H9 (cell line): ENCODE data around the gene ISG20. TPM values are rescaled to one million over a fixed set of nuclear protein-coding genes. Genes with fewer than 3 reads are reported as not detected.

Experiments used
- DNase-seq: peaks from one replicate; pipeline ENCODE4 v3.0.0-alpha.2; 2017
- H2AFZ ChIP-seq: one replicate; pipeline ENCODE4 v1.6.1; 2013; ENCODE audit warnings: mild to moderate bottlenecking, low read length, control low read depth, moderate library complexity
- H2AK5ac ChIP-seq: 2 replicates; pipeline ENCODE4 v1.6.1; 2013; ENCODE audit warnings: low read length, control low read depth, mixed read lengths; ENCODE audit not compliant: insufficient read length
- H2BK120ac ChIP-seq: one replicate; pipeline ENCODE4 v1.6.1; 2013; ENCODE audit warnings: low read depth, mild to moderate bottlenecking, low read length, control low read depth, inconsistent platforms; ENCODE audit not compliant: poor library complexity, severe bottlenecking
- H2BK12ac ChIP-seq: 2 replicates; pipeline ENCODE4 v1.6.1; 2013; ENCODE audit warnings: low read length, control low read depth, mixed read lengths, low read depth; ENCODE audit not compliant: insufficient read length
- H2BK15ac ChIP-seq: 2 replicates; pipeline ENCODE4 v1.6.1; 2013; ENCODE audit warnings: low read depth, low read length, control low read depth
- H2BK20ac ChIP-seq: one replicate; pipeline ENCODE4 v1.6.1; 2013; ENCODE audit warnings: low read depth, mild to moderate bottlenecking, low read length, control low read depth, inconsistent platforms; ENCODE audit not compliant: poor library complexity, severe bottlenecking
- H2BK5ac ChIP-seq: 2 replicates; pipeline ENCODE4 v1.6.1; 2013; ENCODE audit warnings: low read length, control low read depth, mixed read lengths; ENCODE audit not compliant: insufficient read length
- H3K14ac ChIP-seq: 2 replicates; pipeline ENCODE4 v1.6.1; 2013; ENCODE audit warnings: low read length, control low read depth; ENCODE audit not compliant: insufficient read depth
- H3K18ac ChIP-seq: 2 replicates; pipeline ENCODE4 v1.6.1; 2013; ENCODE audit warnings: low read depth, mild to moderate bottlenecking, mixed read lengths, low read length, control low read depth; ENCODE audit not compliant: insufficient read length
- H3K23ac ChIP-seq: 2 replicates; pipeline ENCODE4 v1.6.1; 2013; ENCODE audit warnings: low read length, control low read depth, mixed read lengths, low read depth; ENCODE audit not compliant: insufficient read length
- H3K23me2 ChIP-seq: 2 replicates; pipeline ENCODE4 v1.6.1; 2013; ENCODE audit warnings: low read depth, mild to moderate bottlenecking, mixed read lengths, low read length, control low read depth; ENCODE audit not compliant: insufficient read length, poor library complexity, severe bottlenecking
- H3K27ac ChIP-seq: 2 replicates; pipeline ENCODE4 v1.5.1; 2013; ENCODE audit warnings: low read length, control low read depth, mixed read lengths, low read depth; ENCODE audit not compliant: insufficient read length
- H3K27me3 ChIP-seq: 2 replicates; pipeline ENCODE4 v1.6.1; 2013; ENCODE audit warnings: low read length, control low read depth, inconsistent platforms; ENCODE audit not compliant: insufficient read depth
- H3K4ac ChIP-seq: 2 replicates; pipeline ENCODE4 v1.6.1; 2013; ENCODE audit warnings: low read depth, mild to moderate bottlenecking, control low read depth, inconsistent platforms, low read length, moderate library complexity
- H3K4me1 ChIP-seq: 2 replicates; pipeline ENCODE4 v1.6.1; 2013; ENCODE audit warnings: low read length, control low read depth, inconsistent platforms; ENCODE audit not compliant: insufficient read depth
- H3K4me2 ChIP-seq: 2 replicates; pipeline ENCODE4 v1.6.1; 2013; ENCODE audit warnings: low read length, control low read depth, mixed read lengths; ENCODE audit not compliant: insufficient read length, insufficient read depth
- H3K56ac ChIP-seq: 2 replicates; pipeline ENCODE4 v1.6.1; 2013; ENCODE audit warnings: low read depth, mild to moderate bottlenecking, mixed read lengths, low read length, control low read depth; ENCODE audit not compliant: insufficient read length
- H3K79me1 ChIP-seq: 2 replicates; pipeline ENCODE4 v1.6.1; 2013; ENCODE audit warnings: low read depth, mild to moderate bottlenecking, moderate library complexity, low read length, control low read depth, inconsistent platforms; ENCODE audit not compliant: insufficient read depth, poor library complexity, severe bottlenecking
- H3K79me2 ChIP-seq: 2 replicates; pipeline ENCODE4 v1.6.1; 2013; ENCODE audit warnings: low read length, control low read depth, inconsistent platforms; ENCODE audit not compliant: insufficient read depth
- H3K9ac ChIP-seq: 2 replicates; pipeline ENCODE4 v1.6.1; 2013; ENCODE audit warnings: low read length, control low read depth, mixed read lengths; ENCODE audit not compliant: insufficient read length; ENCODE audit errors: extremely low read depth
- H3K9me3 ChIP-seq: one replicate; pipeline ENCODE4 v1.6.1; 2013; ENCODE audit warnings: low read depth, low read length, inconsistent platforms; ENCODE audit not compliant: control insufficient read depth
- H3T11ph ChIP-seq: one replicate; pipeline ENCODE4 v1.6.1; 2013; ENCODE audit warnings: mild to moderate bottlenecking, low read length, control low read depth, inconsistent platforms
- H4K20me1 ChIP-seq: one replicate; pipeline ENCODE4 v1.6.1; 2013; ENCODE audit not compliant: control insufficient read depth, insufficient read length, insufficient read depth
- H4K5ac ChIP-seq: 2 replicates; pipeline ENCODE4 v1.6.1; 2013; ENCODE audit warnings: low read depth, mild to moderate bottlenecking, mixed read lengths, low read length, control low read depth; ENCODE audit not compliant: insufficient read length
- H4K8ac ChIP-seq: replicated peaks from 2 replicates; pipeline ENCODE4 v1.6.1; 2013; ENCODE audit warnings: low read length, control low read depth, mixed read lengths, low read depth; ENCODE audit not compliant: insufficient read length
- H4K91ac ChIP-seq: 2 replicates; pipeline ENCODE4 v1.6.1; 2013; ENCODE audit warnings: low read depth, mild to moderate bottlenecking, moderate library complexity, mixed read lengths, low read length, control low read depth; ENCODE audit not compliant: insufficient read length
- H3K27ac Mint-ChIP-seq, 3 experiments: 2 replicates in 2 of 3; 3 replicates in 1 of 3; pipeline ENCODE4 v1.8.0; 2020 to 2021; ENCODE audit warnings: mixed read lengths in 3 of 3, mild to moderate bottlenecking in 1 of 3, moderate library complexity in 1 of 3
- H3K27me3 Mint-ChIP-seq: 2 replicates; pipeline ENCODE4 v1.8.0; 2021; ENCODE audit warnings: low read depth, mild to moderate bottlenecking, moderate library complexity, mixed read lengths
- H3K36me3 Mint-ChIP-seq, 3 experiments: 2 replicates in 2 of 3; 3 replicates in 1 of 3; pipeline ENCODE4 v1.8.0; 2020 to 2021; ENCODE audit warnings: low read depth in 3 of 3, mixed read lengths in 3 of 3; ENCODE audit not compliant: insufficient read depth in 1 of 3
- H3K4me1 Mint-ChIP-seq, 2 experiments: 2 replicates each; pipeline ENCODE4 v1.8.0; 2020; ENCODE audit warnings: mixed read lengths in 2 of 2
- H3K4me3 Mint-ChIP-seq, 2 experiments: 2 replicates in 1 of 2; 3 replicates in 1 of 2; pipeline ENCODE4 v1.8.0; 2020 to 2021; ENCODE audit warnings: mild to moderate bottlenecking in 2 of 2, mixed read lengths in 2 of 2, moderate library complexity in 1 of 2
- H3K9me3 Mint-ChIP-seq, 2 experiments: 2 replicates in 1 of 2; 3 replicates in 1 of 2; pipeline ENCODE4 v1.8.0; 2020; ENCODE audit warnings: mild to moderate bottlenecking in 2 of 2, mixed read lengths in 2 of 2, moderate library complexity in 1 of 2
- WGBS: extraction: QIAGEN DNeasy Blood & Tissue Kit; methylation state at CpG from one replicate; pipeline ENCODE4 v1.1.7; 2013; ENCODE audit warnings: missing lambda C conversion rate, low lambda C conversion rate, mixed read lengths; ENCODE audit not compliant: insufficient read length; ENCODE audit errors: extremely low coverage; 5-methylcytosine and 5-hydroxymethylcytosine counted together
- total RNA-seq: library from RNA; stranded (reverse); gene quantifications from 2 replicates; pipeline ENCODE4 v1.2.1, GENCODE V29; 2021
- TF ChIP-seq, protein P1 (sequence below): fragments of 200-600 bp; sonication (generic); conservative IDR thresholded peaks from 3 replicates; pipeline ENCODE4 v1.8.0; 2021; ENCODE audit warnings: antibody characterized with exemption, mild to moderate bottlenecking

Gene ISG20
- total RNA-seq, 1 experiment from 2014 or later = 7.4 TPM

DNA sequence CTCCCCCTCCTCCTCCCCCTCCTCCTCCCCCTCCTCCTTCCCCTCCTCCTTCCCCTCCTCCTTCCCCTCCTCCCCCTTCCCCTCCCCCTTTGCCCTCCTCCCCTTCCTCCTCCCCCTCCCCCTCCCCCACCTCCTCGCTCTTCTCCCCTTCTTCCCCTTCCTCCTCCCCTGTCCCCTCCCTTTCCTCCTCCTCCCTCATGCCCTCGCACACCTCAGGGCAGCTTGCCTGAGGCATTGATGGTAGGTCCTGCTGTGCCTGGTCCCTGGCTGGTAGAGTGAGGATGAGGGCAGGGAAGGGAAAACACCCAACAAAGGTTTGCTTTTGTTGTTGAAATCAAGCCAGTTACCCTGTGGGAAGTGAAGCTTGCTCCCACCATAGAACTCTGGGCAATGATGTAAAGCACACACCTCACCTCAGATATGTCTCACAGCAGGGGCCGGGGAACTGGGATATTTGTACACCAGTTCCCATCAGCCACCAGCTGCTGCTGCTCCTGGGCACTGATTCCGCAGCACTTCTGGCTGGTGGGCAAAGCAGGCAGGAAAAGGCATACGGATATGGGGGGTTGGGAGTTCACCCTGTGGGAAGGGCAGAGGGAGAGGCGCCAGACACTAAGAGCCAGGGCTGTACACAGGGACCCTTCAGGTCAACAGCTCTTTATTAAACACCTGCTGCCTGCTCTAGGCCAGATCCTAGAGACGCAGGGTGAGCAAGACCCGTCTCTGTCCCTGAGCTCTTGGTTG is 13.8 kb downstream of the ISG20 start:
- Histone ChIP-seq H3K79me2 (no peaks in the 10 kb centered on the region), H2BK12ac (no peak overlapping the region), H4K5ac (no peak overlapping the region), H2BK120ac (no peak overlapping the region), H3K18ac (no peak overlapping the region), H3K9me3 (no peaks in the 10 kb centered on the region), H3K23me2 (no peaks in the 10 kb centered on the region), H3K9ac (no peak overlapping the region), H4K20me1 (no peaks in the 10 kb centered on the region), H4K91ac (no peak overlapping the region), H2BK20ac (no peak overlapping the region), H3K4ac (no peak overlapping the region), H3K27me3 (no peaks in the 10 kb centered on the region), H2AFZ (no peak overlapping the region), H3K23ac (no peak overlapping the region), H3K27ac (no peak overlapping the region), H2AK5ac (no peak overlapping the region), H3K4me2 (no peak overlapping the region), H3K79me1 (no peaks in the 10 kb centered on the region), H2BK15ac (no peak overlapping the region), H3T11ph (no peak overlapping the region), H3K14ac (no peak overlapping the region), H3K4me1 (no peaks in the 10 kb centered on the region; the same call in 1 of the 2 replicates), H3K56ac (no peak overlapping the region), H2BK5ac (no peak overlapping the region), H4K8ac (no peak overlapping the region)
- Mint-ChIP-seq H3K4me3 (no peak overlapping the region), H3K27ac (peak overlapping the region in 2 of 3 experiments; percentile 33 to 92; a peak in 3 of 7 replicates), H3K27me3 (peaks cover 2% of the 10 kb centered on the region), H3K4me1 (peaks cover 27 to 30% of the 10 kb centered on the region in 2 experiments), H3K9me3 (no peaks in the 10 kb centered on the region), H3K36me3 (no peaks in the 10 kb centered on the region)
- no CpG with 5 or more reads among the region's 8 CpGs for WGBS
- no peak for DNase-seq
- TF ChIP-seq, protein P1, sequence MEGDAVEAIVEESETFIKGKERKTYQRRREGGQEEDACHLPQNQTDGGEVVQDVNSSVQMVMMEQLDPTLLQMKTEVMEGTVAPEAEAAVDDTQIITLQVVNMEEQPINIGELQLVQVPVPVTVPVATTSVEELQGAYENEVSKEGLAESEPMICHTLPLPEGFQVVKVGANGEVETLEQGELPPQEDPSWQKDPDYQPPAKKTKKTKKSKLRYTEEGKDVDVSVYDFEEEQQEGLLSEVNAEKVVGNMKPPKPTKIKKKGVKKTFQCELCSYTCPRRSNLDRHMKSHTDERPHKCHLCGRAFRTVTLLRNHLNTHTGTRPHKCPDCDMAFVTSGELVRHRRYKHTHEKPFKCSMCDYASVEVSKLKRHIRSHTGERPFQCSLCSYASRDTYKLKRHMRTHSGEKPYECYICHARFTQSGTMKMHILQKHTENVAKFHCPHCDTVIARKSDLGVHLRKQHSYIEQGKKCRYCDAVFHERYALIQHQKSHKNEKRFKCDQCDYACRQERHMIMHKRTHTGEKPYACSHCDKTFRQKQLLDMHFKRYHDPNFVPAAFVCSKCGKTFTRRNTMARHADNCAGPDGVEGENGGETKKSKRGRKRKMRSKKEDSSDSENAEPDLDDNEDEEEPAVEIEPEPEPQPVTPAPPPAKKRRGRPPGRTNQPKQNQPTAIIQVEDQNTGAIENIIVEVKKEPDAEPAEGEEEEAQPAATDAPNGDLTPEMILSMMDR = no peak
